Skeletal muscle tissue (tissue), 4 donors: ENCODE measurements around the gene ALDH3A1. TPM values are rescaled to one million over a fixed set of nuclear protein-coding genes. Genes with fewer than 3 reads are reported as not detected.

ENCODE experiments used
- H3K27ac ChIP-seq: one replicate; pipeline ENCODE4 v1.7.0; 2013; ENCODE audit warnings: mild to moderate bottlenecking, low read depth, low read length, inconsistent platforms
- H3K27me3 ChIP-seq, 3 donors: one replicate each; pipeline ENCODE4 v1.7.0; 2013; ENCODE audit warnings: low read length in 3 of 3; ENCODE audit not compliant: control insufficient read depth in 3 of 3, insufficient read depth in 3 of 3
- H3K36me3 ChIP-seq, 3 donors: one replicate each; pipeline ENCODE4 v1.7.0; 2013; ENCODE audit warnings: low read length in 3 of 3; ENCODE audit not compliant: control insufficient read depth in 3 of 3, insufficient read depth in 3 of 3
- H3K4me1 ChIP-seq, 3 donors: one replicate each; pipeline ENCODE4 v1.7.0; 2013; ENCODE audit warnings: low read length in 3 of 3, mild to moderate bottlenecking in 3 of 3; ENCODE audit not compliant: control insufficient read depth in 3 of 3, insufficient read depth in 3 of 3
- H3K4me3 ChIP-seq, 3 donors: one replicate each; pipeline ENCODE4 v1.7.0; 2013; ENCODE audit warnings: low read length in 3 of 3
- H3K9ac ChIP-seq, 3 donors: one replicate each; pipeline ENCODE4 v1.7.0; 2013; ENCODE audit warnings: low read length in 3 of 3, mild to moderate bottlenecking in 3 of 3, moderate library complexity in 2 of 3, low read depth in 1 of 3
- H3K9me3 ChIP-seq, 3 donors: one replicate each; pipeline ENCODE4 v1.7.0; 2013; ENCODE audit warnings: low read length in 3 of 3; ENCODE audit not compliant: control insufficient read depth in 3 of 3
- total RNA-seq: library from RNA; depleted of rRNA; stranded (reverse); fragments of >200 nt; gene quantifications from one replicate; pipeline ENCODE4 v1.2.3, GENCODE V29; 2014
- donor health status: Osteomylitis.

ALDH3A1 gene
- total RNA-seq, 1 donor from 2014 or later: not detected

DNA sequence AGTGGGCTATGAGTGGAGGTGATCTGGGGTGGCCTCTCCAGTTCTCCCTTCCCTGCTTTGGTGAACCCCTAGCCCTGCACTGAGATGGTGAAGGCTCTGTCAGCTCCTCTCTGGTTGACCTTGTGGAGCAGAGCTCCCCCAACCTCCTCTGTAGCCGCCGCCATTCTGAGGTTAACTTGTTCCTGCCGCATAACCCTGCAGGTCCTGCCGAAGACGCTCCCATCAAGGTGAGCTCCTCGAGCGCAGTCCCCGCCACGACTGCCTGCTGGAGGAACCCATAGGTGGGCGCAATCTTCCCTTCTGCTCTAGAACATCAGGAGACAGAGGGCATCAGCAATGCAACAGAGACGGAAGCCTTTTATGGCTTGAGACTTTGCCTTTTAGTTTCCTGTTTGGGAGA, 16.5 kb downstream of the ALDH3A1 start:
- H3K4me3 ChIP-seq: no peak overlapping the region

DNA sequence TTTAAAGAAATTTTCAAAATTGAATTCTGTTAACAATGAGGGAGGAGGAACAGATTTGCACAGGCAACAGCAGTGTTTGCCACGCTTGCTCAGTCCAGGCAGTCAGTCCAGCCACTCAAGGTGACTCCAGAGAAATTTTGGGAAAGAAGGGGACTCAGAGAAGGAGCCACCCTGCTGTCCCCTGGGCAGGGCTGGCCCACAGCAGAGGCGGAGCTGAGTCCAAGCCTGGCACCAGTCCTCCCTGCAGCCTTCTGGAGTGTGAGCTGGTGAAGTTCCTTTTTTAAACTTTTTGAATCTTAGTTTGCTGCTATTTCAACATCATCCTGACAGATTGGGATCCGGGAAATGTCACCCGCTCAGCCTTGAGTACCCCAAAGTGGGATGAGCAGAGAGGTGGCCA, 17.3 kb downstream of the ALDH3A1 start:
- no peak overlapping the region for H3K27ac ChIP-seq

More for the DNA sequence above, 16.5 kb downstream of the ALDH3A1 start:
- Histone ChIP-seq H3K27me3 (no peaks in the 10 kb centered on the region), H3K36me3 (no peaks in the 10 kb centered on the region), H3K4me1 (peaks cover 19 to 22% (median 21%) of the 10 kb centered on the region in 3 donors), H3K9ac (no peak overlapping the region), H3K27ac (no peak overlapping the region), H3K9me3 (no peaks in the 10 kb centered on the region)

DNA sequence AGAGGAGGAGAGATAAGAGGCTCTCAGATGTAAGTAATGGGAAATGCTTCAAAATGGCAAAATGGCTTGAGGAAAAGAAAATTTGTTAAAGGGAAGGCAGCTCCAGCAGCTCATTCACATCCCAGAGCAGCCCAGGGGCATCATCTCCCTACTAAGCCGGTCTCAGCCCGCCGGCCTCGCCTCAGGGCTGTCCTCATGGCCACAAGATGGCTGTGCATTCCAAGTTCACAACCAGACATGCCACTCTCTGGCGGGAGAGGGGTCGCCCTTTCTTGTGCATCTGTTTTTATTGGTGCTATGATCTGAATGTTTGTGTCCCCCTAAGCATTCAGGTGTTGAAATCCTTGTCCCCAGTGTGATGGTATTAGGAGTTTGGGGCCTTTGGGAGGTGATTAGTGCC, 18.2 kb downstream of the ALDH3A1 start:
- no peaks in the 10 kb centered on the region for H3K9me3 ChIP-seq
- no peak overlapping the region for H3K4me3 ChIP-seq
- H3K9ac ChIP-seq: no peak overlapping the region
- no peak overlapping the region for H3K27ac ChIP-seq
- peaks cover 21 to 23% (median 21%) of the 10 kb centered on the region in 3 donors for H3K4me1 ChIP-seq
- no peaks in the 10 kb centered on the region for H3K27me3 ChIP-seq
- no peaks in the 10 kb centered on the region for H3K36me3 ChIP-seq

More for the DNA sequence above, 17.3 kb downstream of the ALDH3A1 start:
- no peaks in the 10 kb centered on the region for H3K27me3 ChIP-seq
- no peaks in the 10 kb centered on the region for H3K36me3 ChIP-seq
- H3K4me1 ChIP-seq: peaks cover 19 to 23% (median 21%) of the 10 kb centered on the region in 3 donors
- no peak overlapping the region for H3K4me3 ChIP-seq
- no peaks in the 10 kb centered on the region for H3K9me3 ChIP-seq
- H3K9ac ChIP-seq: no peak overlapping the region

DNA sequence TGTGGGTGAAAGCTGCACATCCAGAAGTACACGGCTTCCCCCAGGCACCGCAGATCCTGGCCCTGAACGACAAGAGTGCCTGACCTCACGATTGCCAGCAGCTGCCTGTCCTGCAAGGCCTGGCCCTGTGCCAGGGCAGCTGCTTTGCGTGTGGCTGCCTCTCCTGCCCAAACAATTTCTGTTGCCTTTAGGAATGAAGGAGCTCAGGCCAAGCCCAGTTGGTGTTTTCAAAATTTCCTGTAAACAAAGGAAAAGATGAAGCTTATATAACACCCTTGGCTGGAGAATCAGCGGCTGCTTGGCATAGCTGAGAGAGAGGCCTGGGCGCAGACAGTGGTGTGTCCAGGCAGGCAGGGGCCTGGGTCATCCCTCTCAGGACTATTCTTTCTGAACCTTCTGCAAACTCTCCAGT, 20.0 kb downstream of the ALDH3A1 start:
- no peaks in the 10 kb centered on the region for H3K36me3 ChIP-seq
- peak overlapping the region in 2 of 3 donors; percentile 41 to 54 for H3K4me3 ChIP-seq
- peaks cover 29 to 32% (median 30%) of the 10 kb centered on the region in 3 donors for H3K4me1 ChIP-seq
- H3K9me3 ChIP-seq: no peaks in the 10 kb centered on the region
- peak overlapping the region; percentile 71 to 84 (median 80) for H3K9ac ChIP-seq
- H3K27me3 ChIP-seq: no peaks in the 10 kb centered on the region
- peak overlapping the region; percentile 97 for H3K27ac ChIP-seq

DNA sequence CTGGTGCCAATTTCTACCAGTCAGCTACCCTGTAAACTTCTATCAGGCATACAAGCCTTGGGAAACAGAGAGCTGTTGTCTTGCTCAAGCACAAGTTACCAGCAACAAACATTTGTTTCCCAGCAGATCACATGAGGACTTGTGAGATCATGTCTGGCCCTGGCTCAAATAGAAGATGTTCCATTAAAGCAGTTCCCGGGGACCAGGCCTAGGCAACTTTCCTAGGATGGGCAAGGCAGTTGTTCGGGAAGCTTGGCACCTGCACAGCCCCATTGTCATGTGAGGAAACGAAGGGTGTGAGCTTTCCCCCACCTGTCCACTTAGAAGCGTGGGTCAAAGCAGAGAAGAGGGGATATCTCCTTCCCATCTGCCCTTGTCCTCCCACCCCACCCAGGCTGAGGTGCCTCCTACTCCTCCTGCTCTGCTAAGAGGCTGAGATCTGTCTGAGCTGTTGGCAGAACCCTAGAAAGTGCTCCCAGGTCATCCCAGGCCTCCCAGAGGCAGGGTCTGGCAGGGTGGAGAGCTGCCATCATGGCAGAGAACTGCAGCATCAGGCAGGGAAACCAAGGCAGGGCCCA, 20.5 kb downstream of the ALDH3A1 start:
- Histone ChIP-seq H3K36me3 (no peaks in the 10 kb centered on the region), H3K9me3 (no peaks in the 10 kb centered on the region), H3K9ac (peak overlapping the region; percentile 71 to 84 (median 80)), H3K4me1 (peaks cover 29 to 32% (median 30%) of the 10 kb centered on the region in 3 donors), H3K27me3 (no peaks in the 10 kb centered on the region), H3K27ac (peak overlapping the region; percentile 97), H3K4me3 (peak overlapping the region; percentile 38 to 54 (median 41))

DNA sequence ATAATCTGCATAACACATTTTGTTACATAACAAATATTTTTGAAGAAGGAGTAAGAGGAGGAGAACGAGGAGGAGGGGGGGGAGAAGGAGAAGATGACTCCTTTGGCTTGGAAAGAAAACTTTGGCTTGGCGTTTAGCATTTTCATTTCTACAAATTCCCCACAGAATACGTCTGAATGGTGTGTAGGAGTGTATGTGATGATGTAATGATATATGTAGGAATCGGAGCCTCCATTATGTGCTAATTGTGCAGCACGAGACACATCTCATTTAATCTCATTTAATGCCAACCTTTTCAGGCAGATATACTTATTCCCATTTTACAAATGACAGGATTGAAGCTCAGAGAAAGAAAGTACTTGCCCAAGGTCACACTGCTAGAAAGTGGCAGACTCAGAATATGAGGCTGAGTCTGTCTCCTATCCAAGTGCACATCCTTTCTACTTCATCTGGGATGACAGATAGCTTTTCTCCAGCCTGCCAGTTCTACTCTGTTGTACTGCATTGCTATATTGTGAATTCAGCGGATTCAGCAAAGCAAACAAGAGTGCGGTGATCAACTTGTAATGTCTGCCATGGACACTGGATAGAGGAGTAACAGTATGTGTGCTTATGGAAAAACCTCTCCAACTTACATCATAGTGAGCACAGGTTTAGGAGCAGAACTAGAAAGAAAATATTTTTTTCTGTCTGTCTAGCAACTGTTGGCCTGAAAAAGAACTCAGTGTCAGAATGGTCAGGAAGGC, 21.3 kb downstream of the ALDH3A1 start:
- H3K4me1 ChIP-seq: peaks cover 29 to 32% (median 30%) of the 10 kb centered on the region in 3 donors

DNA sequence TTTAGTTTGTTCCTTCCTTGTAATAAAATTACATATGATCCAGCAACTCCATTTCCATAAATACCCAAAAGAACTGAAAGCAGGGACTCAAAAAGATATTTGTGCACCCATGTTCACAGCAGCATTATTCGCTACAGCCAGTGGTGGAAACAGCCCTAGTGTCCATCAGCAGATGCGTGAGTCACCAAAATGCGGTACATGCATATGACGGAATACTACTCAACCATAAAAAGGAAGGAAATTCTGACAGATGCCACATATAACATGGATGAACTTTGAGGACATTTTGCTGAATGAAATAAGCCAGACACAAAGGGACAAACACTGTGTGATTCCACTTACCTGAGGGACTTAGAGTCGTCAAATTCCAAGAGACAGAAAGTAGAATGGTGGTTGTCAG, 22.6 kb downstream of the ALDH3A1 start:
- Histone ChIP-seq H3K27me3 (no peaks in the 10 kb centered on the region), H3K27ac (peak overlapping the region; percentile 59), H3K36me3 (no peaks in the 10 kb centered on the region), H3K4me3 (no peak overlapping the region), H3K9me3 (no peaks in the 10 kb centered on the region), H3K9ac (no peak overlapping the region), H3K4me1 (peaks cover 29 to 37% (median 35%) of the 10 kb centered on the region in 3 donors)

More for the DNA sequence above, 21.3 kb downstream of the ALDH3A1 start:
- Histone ChIP-seq H3K36me3 (no peaks in the 10 kb centered on the region), H3K27ac (peak overlapping the region; percentile 97), H3K9ac (peak overlapping the region; percentile 52 to 80 (median 67)), H3K27me3 (no peaks in the 10 kb centered on the region), H3K9me3 (no peaks in the 10 kb centered on the region), H3K4me3 (no peak overlapping the region)

DNA sequence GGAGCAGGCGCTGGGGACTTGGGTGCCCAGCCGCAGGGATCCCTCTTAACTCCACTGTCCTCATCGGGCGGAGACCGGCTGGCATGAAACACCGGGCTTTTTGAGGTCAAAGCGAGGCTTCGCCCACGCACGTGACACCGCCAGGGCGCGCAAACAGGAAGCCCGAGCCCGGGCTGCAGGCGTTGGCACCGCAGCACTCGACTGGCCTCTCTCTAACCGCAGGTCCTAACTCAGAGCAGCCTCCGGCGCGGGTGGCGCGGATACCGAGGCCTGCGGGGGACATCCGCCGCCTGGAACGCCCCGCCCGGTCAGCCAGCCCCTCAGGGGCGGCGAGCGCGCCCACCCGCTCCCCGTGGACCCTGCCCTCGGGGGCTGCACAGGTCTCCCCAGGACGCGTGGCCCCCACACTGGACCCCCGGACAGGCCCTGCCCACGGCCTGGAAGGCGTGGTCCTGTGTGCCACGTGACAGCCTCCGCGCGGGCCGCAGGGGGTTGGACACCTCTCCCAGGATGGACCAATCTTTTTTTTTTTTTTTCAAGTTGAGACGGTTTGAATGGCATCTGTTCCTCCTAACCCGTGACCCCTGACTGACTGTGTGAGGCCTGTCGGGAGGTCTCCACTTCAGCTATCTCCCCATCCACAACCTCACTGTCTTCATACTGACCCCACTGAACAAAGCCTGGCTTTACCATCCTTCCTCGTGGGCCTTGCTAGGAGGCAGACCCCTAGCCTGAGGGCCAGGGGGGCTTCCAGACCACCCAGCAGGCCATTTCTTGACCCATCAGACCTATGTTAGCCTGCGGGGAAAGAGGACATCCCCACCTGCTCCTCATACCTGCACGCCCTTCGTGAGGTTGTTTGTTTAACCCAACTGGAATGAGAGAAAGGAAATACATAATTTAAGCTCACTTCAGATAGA, 23.3 kb downstream of the ALDH3A1 start:
- Histone ChIP-seq H3K9ac (peak overlapping the region; percentile 29 to 79 (median 43)), H3K4me3 (peak overlapping the region; percentile 51 to 67 (median 56)), H3K4me1 (peaks cover 29 to 38% (median 36%) of the 10 kb centered on the region in 3 donors), H3K36me3 (no peaks in the 10 kb centered on the region), H3K9me3 (no peaks in the 10 kb centered on the region), H3K27ac (peak overlapping the region; percentile 59), H3K27me3 (no peaks in the 10 kb centered on the region)

DNA sequence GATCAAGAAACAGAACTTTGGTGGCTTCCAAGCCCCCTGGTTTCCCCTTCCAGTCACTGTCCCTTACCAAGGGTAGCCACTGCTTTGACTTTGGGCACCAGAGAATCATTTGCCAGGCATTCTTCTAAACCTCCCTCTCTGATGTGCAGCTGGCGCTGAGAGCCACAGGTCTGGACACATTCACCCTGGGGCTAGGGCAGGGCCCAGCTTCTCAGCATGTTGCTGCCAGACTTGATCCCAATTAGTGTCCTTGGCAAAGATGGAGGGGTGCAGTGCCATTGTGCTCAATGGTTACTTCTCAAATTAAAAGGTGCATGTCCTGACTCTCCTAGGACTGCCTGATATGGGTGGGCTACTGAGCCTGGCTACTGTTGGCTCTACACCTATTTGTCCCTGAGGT, 24.1 kb downstream of the ALDH3A1 start:
- Histone ChIP-seq H3K9ac (peak overlapping the region; percentile 29 to 79 (median 43)), H3K4me1 (peaks cover 29 to 39% (median 36%) of the 10 kb centered on the region in 3 donors), H3K36me3 (no peaks in the 10 kb centered on the region), H3K27me3 (no peaks in the 10 kb centered on the region), H3K9me3 (no peaks in the 10 kb centered on the region), H3K4me3 (peak overlapping the region; percentile 51 to 67 (median 56)), H3K27ac (peak overlapping the region; percentile 59)
